DND-41 (cell line): ENCODE results near the gene C18orf54.

Source experiments
- ATAC-seq: fragments of 200-7000 bp; cut with Tn5 transposase; 3 replicates; pipeline ENCODE4 v1.9.1; 2021; ENCODE audit warnings: low read depth; ENCODE audit not compliant: insufficient read depth
- DNase-seq: peaks from one replicate; pipeline ENCODE4 v3.0.0-alpha.2; 2020
- H2AFZ ChIP-seq: 2 replicates; pipeline ENCODE4 v1.6.0; 2012; ENCODE audit warnings: low read depth, low read length
- H3K27ac ChIP-seq: 2 replicates; pipeline ENCODE4 v1.5.1; 2012; ENCODE audit warnings: low read length, inconsistent platforms
- H3K27me3 ChIP-seq: fragments of 200-600 bp; sonication (generic); 2 replicates; pipeline ENCODE4 v1.6.0; 2012; ENCODE audit warnings: low read length, mild to moderate bottlenecking, inconsistent platforms; ENCODE audit not compliant: insufficient read depth, poor library complexity
- H3K36me3 ChIP-seq: 2 replicates; pipeline ENCODE4 v1.5.1; 2012; ENCODE audit warnings: low read length, inconsistent platforms; ENCODE audit not compliant: insufficient read depth
- H3K4me1 ChIP-seq: 2 replicates; pipeline ENCODE4 v1.5.1; 2012; ENCODE audit warnings: mild to moderate bottlenecking, low read length; ENCODE audit not compliant: insufficient read depth
- H3K4me2 ChIP-seq: 2 replicates; pipeline ENCODE4 v1.6.0; 2012; ENCODE audit warnings: mild to moderate bottlenecking, moderate library complexity, low read length, inconsistent platforms; ENCODE audit not compliant: insufficient read depth
- H3K4me3 ChIP-seq, 2 experiments: fragments of 200-600 bp in 1 of 2; shearing (Covaris generic) in 1 of 2; 2 replicates each; pipeline ENCODE4 v1.5.1; 2012 to 2016; ENCODE audit warnings: inconsistent platforms in 2 of 2, low read length in 2 of 2, mild to moderate bottlenecking in 2 of 2, low read depth in 1 of 2, moderate library complexity in 1 of 2
- H3K79me2 ChIP-seq: 2 replicates; pipeline ENCODE4 v1.6.0; 2012; ENCODE audit warnings: low read length, inconsistent platforms; ENCODE audit not compliant: insufficient read depth
- H3K9ac ChIP-seq: 2 replicates; pipeline ENCODE4 v1.6.0; 2012; ENCODE audit warnings: low read depth, mild to moderate bottlenecking, inconsistent platforms, low read length, moderate library complexity
- H3K9me3 ChIP-seq: 2 replicates; pipeline ENCODE4 v1.5.1; 2012; ENCODE audit warnings: low read length, moderate library complexity, mild to moderate bottlenecking, inconsistent platforms; ENCODE audit not compliant: insufficient read depth, severe bottlenecking
- H4K20me1 ChIP-seq: 2 replicates; pipeline ENCODE4 v1.6.0; 2012; ENCODE audit warnings: low read length; ENCODE audit not compliant: insufficient read depth
- CTCF ChIP-seq: IDR thresholded peaks from 2 replicates; pipeline ENCODE4 v1.5.1; 2012; ENCODE audit warnings: borderline replicate concordance, low read length, moderate library complexity, mild to moderate bottlenecking; ENCODE audit not compliant: poor library complexity, severe bottlenecking; ENCODE audit errors: extremely low read depth
- EZH2 ChIP-seq: IDR thresholded peaks from 3 replicates; pipeline ENCODE4 v1.6.1; 2012; ENCODE audit warnings: borderline replicate concordance, low read depth, mild to moderate bottlenecking, moderate library complexity, low read length, inconsistent platforms; ENCODE audit not compliant: severe bottlenecking

C18orf54 gene

GRCh38 chr18:54396760-54397159 is 39.1 kb downstream of the C18orf54 start:
- no peak overlapping the region for H3K27ac ChIP-seq
- no peak overlapping the region for H2AFZ ChIP-seq

GRCh38 chr18:54405290-54405689 is 47.6 kb downstream of the C18orf54 start:
- peaks cover 3% of the 10 kb centered on the region for H3K27me3 ChIP-seq
- no peak for DNase-seq
- H3K79me2 ChIP-seq = no peaks in the 10 kb centered on the region
- no peak for ATAC-seq
- TF ChIP-seq EZH2 = no peak
- no peak for TF ChIP-seq CTCF
- no peak overlapping the region for H2AFZ ChIP-seq
- H4K20me1 ChIP-seq = no peaks in the 10 kb centered on the region
- no peaks in the 10 kb centered on the region for H3K4me1 ChIP-seq
- no peak overlapping the region for H3K4me3 ChIP-seq
- H3K27ac ChIP-seq = no peak overlapping the region
- no peaks in the 10 kb centered on the region for H3K9me3 ChIP-seq
- no peak overlapping the region for H3K4me2 ChIP-seq
- H3K9ac ChIP-seq = no peak overlapping the region
- no peaks in the 10 kb centered on the region for H3K36me3 ChIP-seq

More at GRCh38 chr18:54396760-54397159, 39.1 kb downstream of the C18orf54 start:
- TF ChIP-seq EZH2 (no peak), CTCF (no peak)
- H3K4me3 ChIP-seq = no peak overlapping the region
- ATAC-seq (no peak), DNase-seq (no peak)
- H3K36me3 ChIP-seq = no peaks in the 10 kb centered on the region
- H3K9me3 ChIP-seq = no peaks in the 10 kb centered on the region
- H3K9ac ChIP-seq = no peak overlapping the region
- H3K27me3 ChIP-seq = no peaks in the 10 kb centered on the region
- H3K4me1 ChIP-seq = no peaks in the 10 kb centered on the region
- H4K20me1 ChIP-seq = no peaks in the 10 kb centered on the region
- H3K4me2 ChIP-seq = no peak overlapping the region
- no peaks in the 10 kb centered on the region for H3K79me2 ChIP-seq

GRCh38 chr18:54411781-54412180 is 54.1 kb downstream of the C18orf54 start:
- no peak overlapping the region for H3K4me3 ChIP-seq
- no peaks in the 10 kb centered on the region for H4K20me1 ChIP-seq
- H3K9me3 ChIP-seq = no peaks in the 10 kb centered on the region
- no peak for DNase-seq
- ATAC-seq = no peak
- H3K27ac ChIP-seq = no peak overlapping the region
- no peaks in the 10 kb centered on the region for H3K36me3 ChIP-seq
- H3K79me2 ChIP-seq = no peaks in the 10 kb centered on the region
- TF ChIP-seq CTCF (no peak), EZH2 (no peak)
- no peak overlapping the region for H2AFZ ChIP-seq
- H3K9ac ChIP-seq = no peak overlapping the region
- H3K4me2 ChIP-seq = no peak overlapping the region
- peaks cover 3% of the 10 kb centered on the region for H3K27me3 ChIP-seq
- no peaks in the 10 kb centered on the region for H3K4me1 ChIP-seq

- Histone ChIP-seq H3K27ac (no peak overlapping the region), H3K4me3 (no peak overlapping the region), H3K9ac (no peak overlapping the region), H2AFZ (no peak overlapping the region), H4K20me1 (no peaks in the 10 kb centered on the region), H3K79me2 (no peaks in the 10 kb centered on the region), H3K4me2 (no peak overlapping the region), H3K9me3 (no peaks in the 10 kb centered on the region), H3K36me3 (no peaks in the 10 kb centered on the region), H3K27me3 (no peaks in the 10 kb centered on the region), H3K4me1 (no peaks in the 10 kb centered on the region)
- TF ChIP-seq EZH2 (no peak), CTCF (no peak)
- no peak for DNase-seq
- ATAC-seq = no peak
Observed at GRCh38 chr18:54415086-54415485, 57.4 kb downstream of the C18orf54 start.
